Colon (tissue), 2 donors: ENCODE measurements around the gene PCDHGB4.
"Not testable (repeated sequence)": the region's sequence is repeated elsewhere in the genome, so short reads cannot be mapped to it uniquely, and the experiment has no call there.

Experiments used
- FAIRE-seq: peaks from 2 replicates; lab custom pipeline; 2012; peaks lifted over from hg19 to GRCh38; lab: Jason Lieb, UNC
- donor health status: control.
- donor health status: control.

The PCDHGB4 gene

DNA sequence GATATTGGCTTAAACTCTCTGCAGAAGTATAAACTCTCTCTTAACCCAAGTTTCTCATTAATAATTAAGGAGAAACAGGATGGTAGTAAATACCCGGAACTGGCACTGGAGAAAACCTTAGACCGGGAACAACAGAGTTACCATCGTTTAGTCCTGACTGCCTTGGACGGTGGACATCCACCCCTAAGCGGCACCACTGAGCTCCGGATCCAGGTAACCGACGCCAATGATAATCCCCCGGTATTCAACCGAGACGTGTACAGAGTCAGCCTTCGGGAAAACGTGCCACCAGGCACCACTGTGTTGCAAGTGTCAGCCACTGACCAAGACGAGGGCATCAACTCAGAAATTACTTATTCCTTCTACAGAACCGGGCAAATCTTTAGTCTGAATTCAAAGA, 11.1 kb downstream of the PCDHGB4 start:
- FAIRE-seq = no peak

DNA sequence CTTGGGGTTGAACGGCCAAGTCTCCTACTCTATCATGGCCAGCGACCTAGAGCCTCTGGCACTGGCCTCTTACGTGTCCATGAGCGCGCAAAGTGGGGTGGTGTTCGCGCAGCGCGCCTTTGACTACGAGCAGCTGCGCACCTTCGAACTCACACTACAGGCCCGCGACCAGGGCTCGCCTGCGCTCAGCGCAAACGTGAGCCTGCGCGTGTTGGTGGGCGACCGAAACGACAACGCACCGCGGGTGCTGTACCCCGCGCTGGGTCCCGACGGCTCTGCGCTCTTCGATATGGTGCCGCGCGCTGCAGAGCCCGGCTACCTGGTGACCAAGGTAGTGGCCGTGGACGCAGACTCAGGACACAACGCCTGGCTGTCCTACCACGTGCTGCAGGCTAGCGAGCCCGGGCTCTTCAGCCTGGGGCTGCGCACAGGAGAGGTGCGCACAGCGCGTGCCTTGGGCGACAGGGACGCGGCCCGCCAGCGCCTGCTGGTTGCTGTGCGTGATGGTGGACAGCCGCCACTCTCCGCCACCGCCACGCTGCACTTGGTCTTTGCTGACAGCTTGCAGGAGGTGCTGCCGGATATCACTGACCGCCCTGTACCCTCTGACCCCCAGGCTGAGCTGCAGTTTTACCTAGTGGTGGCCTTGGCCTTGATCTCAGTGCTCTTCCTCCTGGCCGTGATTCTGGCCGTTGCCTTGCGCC, 12.2 kb downstream of the PCDHGB4 start:
- no peak for FAIRE-seq

DNA sequence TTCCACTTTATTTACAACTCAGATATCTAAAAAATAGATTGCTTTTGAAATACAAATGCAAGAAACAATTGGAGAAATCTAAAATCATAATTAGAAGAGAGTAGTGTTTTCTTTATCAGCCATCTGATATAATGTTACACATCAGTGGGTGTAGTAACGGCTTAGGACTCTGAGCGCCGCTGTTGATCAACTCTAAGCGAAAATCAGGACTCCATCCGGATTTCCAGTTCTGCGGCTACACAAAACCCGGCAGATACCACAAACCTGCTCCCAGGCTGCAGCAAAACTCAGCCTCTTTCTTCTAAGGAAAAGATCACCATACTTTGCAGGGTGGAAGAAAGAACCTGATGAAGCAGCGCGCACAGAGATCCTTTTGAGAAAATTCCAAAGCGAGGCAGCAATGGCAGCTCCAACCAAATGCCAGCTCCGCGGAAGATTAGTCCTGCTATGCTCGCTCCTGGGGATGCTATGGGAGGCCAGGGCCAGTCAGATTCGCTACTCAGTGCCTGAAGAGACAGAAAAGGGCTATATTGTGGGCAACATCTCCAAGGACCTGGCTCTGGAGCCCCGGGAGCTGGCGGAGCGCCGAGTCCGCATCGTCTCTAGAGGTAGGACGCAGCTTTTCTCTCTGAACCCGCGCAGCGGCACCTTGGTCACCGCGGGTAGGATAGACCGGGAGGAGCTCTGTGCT, 15.2 kb downstream of the PCDHGB4 start, which contains the start of gene PCDHGA9:
TSS of gene PCDHGA9 (plus strand) at position 226 of the 691 bp plus-strand sequence. CDS start at position 401, 175 bp downstream.
- no peak for FAIRE-seq

DNA sequence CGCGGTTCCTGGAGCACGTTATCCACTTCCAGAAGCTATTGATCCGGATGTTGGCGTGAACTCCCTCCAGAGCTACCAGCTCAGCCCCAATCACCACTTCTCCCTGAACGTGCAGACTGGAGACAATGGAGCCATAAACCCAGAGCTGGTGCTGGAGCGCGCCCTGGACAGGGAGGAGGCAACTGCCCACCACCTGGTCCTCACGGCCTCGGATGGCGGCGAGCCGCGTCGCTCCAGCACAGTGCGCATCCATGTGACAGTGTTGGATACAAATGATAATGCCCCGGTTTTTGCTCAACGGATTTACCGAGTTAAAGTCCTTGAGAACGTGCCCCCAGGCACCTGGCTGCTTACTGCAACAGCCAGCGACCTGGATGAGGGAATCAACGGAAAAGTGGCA, 15.9 kb downstream of the PCDHGB4 start:
- FAIRE-seq = no peak

DNA sequence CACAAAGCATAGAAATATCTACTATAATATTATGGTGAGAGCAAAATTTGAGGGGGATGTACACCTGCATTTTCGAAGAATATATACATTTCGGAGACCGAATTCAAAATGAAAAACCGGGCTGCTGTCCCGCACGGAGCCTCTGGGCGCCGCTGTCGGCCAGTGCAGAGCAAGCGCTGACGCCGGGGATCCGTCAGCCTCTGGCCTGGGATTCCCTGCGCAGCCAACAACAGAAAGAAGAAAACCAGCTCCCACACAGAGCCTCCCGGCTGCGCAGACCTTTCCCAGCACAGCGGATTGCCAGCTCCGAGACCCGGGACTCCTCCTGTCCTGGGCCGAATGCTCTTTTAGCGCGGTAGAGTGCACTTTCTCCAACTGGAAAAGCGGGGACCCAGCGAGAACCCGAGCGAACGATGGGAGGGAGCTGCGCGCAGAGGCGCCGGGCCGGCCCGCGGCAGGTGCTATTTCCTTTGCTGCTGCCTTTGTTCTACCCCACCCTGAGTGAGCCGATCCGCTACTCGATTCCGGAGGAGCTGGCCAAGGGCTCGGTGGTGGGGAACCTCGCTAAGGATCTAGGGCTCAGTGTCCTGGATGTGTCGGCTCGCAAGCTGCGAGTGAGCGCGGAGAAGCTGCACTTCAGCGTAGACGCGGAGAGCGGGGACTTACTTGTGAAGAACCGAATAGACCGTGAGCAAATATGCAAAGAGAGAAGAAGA, 20.4 kb downstream of the PCDHGB4 start, which contains the start of gene PCDHGB6:
TSS of gene PCDHGB6 (plus strand) at position 232 of the 716 bp plus-strand sequence. CDS start at position 414, 182 bp downstream.
- FAIRE-seq = not testable (repeated sequence)

DNA sequence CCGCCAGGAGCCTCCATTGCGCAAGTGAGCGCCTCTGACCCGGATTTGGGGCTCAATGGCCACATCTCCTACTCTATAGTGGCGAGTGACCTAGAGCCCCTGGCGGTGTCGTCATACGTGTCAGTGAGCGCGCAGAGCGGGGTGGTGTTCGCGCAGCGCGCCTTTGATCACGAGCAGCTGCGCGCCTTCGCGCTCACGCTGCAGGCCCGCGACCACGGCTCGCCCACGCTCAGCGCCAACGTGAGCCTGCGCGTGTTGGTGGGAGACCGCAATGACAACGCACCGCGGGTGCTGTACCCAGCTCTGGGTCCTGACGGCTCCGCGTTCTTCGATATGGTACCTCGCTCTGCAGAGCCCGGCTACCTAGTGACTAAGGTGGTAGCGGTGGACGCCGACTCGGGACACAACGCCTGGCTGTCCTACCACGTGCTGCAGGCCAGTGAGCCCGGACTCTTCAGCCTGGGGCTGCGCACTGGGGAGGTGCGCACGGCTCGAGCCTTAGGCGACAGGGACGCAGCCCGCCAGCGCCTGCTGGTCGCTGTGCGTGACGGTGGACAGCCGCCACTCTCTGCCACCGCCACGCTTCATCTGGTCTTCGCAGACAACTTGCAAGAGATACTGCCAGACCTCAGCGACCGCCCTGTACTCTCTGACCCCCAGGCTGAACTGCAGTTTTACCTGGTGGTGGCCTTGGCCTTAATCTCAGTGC, 22.3 kb downstream of the PCDHGB4 start:
- FAIRE-seq = no peak

DNA sequence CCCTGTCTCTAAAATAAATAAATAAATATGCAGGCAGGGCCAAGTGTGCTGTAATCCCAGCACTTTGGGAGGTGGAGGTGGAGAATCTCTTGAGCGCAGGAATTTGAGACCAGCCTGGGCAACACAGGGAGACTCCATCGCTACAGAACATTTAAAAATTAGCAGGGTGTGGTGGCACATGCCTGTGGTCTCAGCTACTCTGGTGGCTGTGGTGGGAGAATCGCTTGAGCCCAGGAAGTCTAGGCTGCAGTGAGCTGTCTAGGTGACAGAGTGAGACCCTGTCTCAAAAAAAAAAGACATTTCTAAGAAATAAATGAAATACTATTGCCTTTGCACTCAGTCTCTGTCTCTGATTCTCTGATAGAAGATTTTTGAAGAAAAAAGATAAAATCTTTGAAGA, 24.1 kb downstream of the PCDHGB4 start:
- no peak for FAIRE-seq

DNA sequence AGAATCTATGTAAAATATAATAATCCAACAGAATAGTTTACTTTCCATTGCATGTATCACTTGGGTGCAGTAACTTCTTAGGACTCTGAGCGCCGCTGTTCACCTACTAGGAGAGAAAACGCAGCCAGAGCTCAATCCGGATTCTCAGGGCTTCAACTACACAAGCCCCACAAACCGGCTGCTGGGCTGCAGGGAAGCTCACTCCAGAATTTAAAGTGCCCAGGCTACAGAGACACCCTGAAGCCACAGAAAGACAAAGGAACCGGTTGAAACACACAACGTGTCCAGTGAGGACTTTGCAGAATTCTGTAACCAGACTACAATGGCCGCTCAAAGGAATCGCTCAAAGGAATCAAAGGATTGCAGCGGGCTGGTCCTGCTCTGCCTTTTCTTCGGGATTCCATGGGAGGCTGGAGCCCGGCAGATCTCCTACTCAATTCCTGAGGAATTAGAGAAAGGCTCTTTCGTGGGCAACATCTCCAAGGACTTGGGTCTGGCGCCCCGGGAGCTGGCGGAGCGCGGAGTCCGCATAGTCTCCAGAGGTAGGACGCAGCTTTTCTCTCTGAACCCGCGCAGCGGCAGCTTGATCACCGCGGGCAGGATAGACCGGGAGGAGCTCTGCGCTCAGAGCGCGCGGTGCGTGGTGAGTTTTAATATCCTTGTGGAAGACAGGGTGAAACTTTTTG, 25.5 kb downstream of the PCDHGB4 start, which contains the start of gene PCDHGA10:
TSS of gene PCDHGA10 (plus strand) at position 134 of the 686 bp plus-strand sequence. CDS start at position 323, 189 bp downstream.
- no peak for FAIRE-seq

DNA sequence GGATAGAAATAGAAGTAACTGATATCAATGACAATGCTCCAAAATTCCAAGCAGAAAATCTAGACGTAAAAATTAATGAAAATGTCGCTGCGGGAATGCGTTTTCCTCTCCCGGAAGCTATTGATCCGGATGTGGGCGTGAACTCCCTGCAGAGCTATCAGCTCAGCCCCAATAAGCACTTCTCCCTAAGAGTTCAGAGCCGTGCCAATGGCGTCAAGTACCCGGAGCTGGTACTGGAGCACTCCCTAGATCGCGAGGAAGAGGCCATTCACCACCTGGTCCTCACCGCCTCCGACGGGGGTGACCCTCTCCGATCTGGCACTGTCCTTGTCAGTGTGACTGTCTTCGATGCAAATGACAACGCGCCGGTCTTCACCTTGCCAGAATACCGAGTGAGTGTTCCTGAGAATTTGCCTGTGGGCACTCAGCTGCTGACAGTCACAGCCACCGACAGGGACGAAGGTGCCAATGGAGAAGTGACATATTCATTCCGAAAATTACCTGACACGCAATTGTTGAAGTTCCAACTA, 26.1 kb downstream of the PCDHGB4 start:
- no peak for FAIRE-seq

DNA sequence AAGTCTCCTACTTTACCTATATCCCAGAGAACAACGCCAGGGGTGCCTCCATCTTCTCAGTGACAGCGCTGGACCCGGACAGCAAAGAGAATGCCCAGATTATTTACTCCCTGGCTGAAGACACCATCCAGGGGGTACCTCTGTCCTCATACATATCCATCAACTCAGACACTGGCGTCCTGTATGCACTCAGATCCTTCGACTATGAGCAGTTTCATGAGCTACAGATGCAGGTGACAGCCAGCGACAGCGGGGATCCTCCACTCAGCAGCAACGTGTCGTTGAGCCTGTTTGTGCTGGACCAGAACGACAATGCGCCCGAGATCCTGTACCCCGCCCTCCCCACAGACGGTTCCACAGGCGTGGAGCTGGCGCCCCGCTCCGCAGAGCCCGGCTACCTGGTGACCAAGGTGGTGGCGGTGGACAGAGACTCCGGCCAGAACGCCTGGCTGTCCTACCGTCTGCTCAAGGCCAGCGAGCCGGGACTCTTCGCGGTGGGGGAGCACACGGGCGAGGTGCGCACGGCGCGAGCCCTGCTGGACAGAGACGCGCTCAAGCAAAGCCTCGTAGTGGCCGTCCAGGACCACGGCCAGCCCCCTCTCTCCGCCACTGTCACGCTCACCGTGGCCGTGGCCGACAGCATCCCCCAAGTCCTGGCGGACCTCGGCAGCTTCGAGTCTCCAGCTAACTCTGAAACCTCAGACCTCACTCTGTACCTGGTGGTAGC, 27.2 kb downstream of the PCDHGB4 start:
- FAIRE-seq = not testable (repeated sequence)

DNA sequence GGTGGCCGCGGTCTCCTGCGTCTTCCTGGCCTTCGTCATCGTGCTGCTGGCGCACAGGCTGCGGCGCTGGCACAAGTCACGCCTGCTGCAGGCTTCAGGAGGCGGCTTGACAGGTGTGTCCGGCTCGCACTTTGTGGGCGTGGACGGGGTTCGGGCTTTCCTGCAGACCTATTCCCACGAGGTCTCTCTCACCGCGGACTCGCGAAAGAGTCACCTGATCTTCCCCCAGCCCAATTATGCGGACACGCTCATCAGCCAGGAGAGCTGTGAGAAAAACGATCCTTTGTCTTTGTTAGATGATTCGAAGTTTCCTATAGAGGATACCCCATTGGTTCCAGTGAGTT, 27.7 kb downstream of the PCDHGB4 start:
- FAIRE-seq = not testable (repeated sequence)

DNA sequence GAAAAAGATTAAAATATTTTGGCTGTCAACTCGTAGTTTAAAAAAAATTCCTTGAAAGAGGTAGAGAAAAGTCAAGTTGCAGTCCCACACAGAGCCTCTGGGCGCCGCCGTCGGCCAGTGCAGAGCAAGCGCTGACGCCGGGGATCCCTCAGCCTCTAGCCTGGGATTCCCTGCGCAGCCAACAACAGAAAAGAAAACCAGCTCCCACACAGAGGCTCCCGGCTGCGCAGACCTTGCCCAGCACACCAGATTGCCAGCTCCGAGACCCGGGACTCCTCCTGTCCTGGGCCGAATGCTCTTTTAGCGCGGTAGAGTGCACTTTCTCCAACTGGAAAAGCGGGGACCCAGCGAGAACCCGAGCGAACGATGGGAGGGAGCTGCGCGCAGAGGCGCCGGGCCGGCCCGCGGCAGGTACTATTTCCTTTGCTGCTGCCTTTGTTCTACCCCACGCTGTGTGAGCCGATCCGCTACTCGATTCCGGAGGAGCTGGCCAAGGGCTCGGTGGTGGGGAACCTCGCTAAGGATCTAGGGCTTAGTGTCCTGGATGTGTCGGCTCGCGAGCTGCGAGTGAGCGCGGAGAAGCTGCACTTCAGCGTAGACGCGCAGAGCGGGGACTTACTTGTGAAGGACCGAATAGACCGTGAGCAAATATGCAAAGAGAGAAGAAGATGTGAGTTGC, 30.1 kb downstream of the PCDHGB4 start, which contains the start of gene PCDHGB7:
TSS of gene PCDHGB7 (plus strand) at position 184 of the 679 bp plus-strand sequence. CDS start at position 367, 183 bp downstream.
- FAIRE-seq = not testable (repeated sequence)

DNA sequence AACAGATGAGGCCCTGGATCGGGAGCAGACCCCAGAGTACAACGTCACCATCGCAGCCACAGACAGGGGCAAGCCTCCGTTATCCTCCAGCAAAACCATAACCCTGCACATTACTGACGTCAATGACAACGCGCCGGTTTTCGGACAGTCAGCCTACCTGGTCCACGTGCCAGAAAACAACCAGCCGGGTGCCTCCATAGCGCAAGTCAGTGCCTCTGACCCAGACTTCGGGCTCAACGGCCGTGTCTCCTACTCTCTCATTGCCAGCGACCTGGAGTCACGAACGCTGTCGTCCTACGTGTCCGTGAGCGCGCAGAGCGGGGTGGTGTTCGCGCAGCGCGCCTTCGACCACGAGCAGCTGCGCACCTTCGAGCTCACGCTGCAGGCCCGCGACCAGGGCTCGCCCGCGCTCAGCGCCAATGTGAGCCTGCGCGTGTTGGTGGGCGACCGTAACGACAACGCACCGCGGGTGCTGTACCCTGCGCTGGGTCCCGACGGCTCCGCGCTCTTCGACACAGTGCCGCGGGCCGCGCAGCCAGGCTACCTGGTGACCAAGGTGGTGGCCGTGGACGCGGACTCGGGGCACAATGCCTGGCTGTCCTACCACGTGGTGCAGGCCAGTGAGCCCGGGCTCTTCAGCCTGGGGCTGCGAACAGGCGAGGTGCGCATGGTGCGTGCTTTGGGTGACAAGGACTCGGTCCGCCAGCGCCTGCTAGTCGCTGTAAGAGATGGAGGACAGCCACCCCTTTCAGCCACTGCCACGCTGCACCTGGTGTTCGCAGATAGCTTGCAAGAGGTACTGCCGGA, 31.8 kb downstream of the PCDHGB4 start:
- FAIRE-seq = no peak

DNA sequence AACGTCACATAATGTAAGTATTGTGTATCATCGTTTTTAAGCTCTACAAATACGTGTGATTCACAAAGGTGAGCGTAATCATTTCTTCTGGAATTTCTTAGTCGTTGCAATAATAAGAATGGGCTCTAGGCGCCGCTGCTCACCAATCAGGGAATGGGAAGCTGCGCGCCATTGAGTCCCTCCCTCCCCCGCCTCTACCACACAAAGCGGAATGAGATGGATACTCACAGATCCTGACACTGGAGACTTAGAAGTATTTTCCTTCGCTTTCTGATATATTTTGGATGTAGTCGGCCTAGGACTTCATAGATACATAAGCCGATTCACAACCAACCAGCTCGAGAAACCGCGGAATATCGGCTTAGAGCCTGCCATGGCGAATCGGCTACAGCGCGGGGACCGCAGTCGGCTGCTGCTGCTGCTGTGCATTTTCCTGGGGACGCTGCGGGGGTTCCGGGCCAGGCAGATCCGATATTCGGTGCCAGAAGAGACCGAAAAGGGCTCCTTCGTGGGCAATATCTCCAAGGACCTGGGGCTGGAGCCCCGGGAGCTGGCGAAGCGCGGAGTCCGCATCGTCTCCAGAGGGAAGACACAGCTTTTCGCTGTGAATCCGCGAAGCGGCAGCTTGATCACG, 33.5 kb downstream of the PCDHGB4 start, which contains the start of gene PCDHGA11:
TSS of gene PCDHGA11 (plus strand) at position 197 of the 634 bp plus-strand sequence. CDS start at position 374, 177 bp downstream.
- no peak for FAIRE-seq

DNA sequence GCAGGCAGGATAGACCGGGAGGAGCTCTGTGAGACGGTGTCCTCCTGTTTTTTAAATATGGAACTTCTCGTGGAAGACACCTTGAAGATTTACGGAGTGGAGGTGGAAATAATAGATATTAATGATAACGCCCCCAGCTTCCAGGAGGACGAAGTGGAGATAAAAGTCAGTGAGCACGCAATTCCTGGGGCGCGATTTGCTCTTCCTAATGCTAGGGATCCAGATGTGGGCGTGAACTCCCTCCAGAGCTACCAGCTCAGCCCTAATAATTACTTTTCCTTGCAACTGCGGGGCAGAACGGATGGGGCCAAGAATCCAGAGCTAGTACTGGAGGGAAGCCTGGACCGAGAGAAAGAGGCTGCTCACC, 34.0 kb downstream of the PCDHGB4 start:
- no peak for FAIRE-seq

DNA sequence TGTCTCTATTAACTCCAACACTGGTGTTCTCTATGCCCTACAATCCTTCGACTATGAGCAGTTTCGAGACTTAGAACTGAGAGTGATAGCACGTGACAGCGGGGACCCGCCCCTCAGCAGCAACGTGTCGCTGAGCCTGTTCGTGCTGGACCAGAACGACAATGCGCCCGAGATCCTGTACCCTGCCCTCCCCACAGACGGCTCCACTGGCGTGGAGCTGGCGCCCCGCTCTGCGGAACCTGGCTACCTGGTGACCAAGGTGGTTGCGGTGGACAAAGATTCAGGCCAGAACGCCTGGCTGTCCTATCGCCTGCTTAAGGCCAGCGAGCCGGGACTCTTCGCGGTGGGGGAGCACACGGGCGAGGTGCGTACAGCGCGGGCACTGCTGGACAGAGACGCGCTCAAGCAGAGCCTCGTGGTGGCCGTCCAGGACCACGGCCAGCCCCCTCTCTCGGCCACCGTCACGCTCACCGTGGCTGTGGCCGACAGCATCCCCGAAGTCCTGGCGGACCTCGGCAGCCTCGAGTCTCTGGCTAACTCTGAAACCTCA, 35.3 kb downstream of the PCDHGB4 start:
- no peak for FAIRE-seq

DNA sequence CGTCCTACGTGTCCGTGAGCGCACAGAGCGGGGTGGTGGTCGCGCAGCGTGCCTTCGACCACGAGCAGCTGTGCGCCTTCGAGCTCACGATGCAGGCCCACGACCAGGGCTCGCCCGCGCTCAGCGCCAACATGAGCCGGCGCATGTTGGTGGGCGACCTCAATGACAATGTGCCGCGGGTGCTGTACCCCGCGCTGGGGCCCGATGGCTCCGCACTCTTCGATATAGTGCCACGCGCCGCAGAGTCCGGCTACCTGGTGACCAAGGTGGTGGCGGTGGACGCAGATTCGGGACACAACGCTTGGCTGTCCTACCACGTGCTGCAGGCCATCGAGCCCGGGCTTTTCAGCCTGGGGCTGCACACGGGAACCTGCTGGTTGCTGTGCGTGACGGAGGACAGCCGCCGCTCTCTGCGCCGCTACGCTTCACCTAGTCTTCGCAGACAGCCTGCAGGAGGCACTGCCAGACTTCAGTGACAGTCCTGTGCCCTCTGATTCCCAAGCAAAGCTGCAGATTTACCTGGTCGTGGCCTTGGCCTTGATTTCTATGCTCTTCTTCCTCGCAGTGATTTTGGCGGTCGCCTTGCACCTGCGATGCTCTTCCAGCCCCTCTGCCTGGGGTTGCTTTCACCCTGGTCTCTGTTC, 40.4 kb downstream of the PCDHGB4 start:
- FAIRE-seq = no peak
